Fibroblast of the aortic adventitia (primary cell): Measurements from ENCODE around the gene LCE1A. TPM values are rescaled to one million over a fixed set of nuclear protein-coding genes. Genes with fewer than 3 reads are reported as not detected.

Source experiments
- DNase-seq: peaks from one replicate; pipeline ENCODE4 v3.0.0-alpha.2; 2010; ENCODE audit warnings: low read depth
- H3K4me3 ChIP-seq: 2 replicates; pipeline ENCODE4 v1.5.1; 2011; ENCODE audit warnings: low read depth, mild to moderate bottlenecking, control low read depth, low read length, moderate library complexity
- total RNA-seq: library from RNA; depleted of rRNA; stranded (reverse); fragments of >200 nt; gene quantifications from 2 replicates; pipeline ENCODE4 v1.2.3, GENCODE V29; 2012; ENCODE audit warnings: low replicate concordance
- TF ChIP-seq, protein P1 (sequence below): IDR thresholded peaks from 2 replicates; pipeline ENCODE4 v1.5.1; 2011; ENCODE audit warnings: mild to moderate bottlenecking, low read length, control low read depth, inconsistent platforms; ENCODE audit not compliant: insufficient read depth

LCE1A gene
- total RNA-seq, 1 donor = not detected

DNA sequence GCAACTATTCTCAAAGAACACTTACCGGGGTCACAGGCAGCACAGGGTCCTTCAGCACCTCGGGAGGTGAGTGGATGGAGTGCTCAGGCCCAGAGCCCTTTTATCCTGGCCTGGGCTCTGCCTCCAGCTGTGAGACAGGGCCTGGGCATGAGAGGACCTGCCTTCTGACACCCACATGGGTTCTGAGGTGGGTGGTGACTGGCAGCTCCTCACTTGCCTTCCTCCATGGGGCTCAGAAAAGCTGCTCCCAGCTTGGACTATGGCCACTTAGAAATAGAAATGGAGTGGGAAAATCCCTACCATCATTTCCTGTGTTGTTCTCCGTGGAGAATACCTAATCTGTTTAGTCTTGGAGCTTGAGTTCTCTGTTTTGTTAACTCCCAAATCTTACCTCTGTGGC is 20.7 kb upstream of the LCE1A start, which contains the start of gene LCE1C:
Gene LCE1C, minus strand, starts transcription at position 76 of the 400 bp plus-strand sequence. CDS start 1,173 bp downstream, outside the sequence.
- TF ChIP-seq, protein P1, sequence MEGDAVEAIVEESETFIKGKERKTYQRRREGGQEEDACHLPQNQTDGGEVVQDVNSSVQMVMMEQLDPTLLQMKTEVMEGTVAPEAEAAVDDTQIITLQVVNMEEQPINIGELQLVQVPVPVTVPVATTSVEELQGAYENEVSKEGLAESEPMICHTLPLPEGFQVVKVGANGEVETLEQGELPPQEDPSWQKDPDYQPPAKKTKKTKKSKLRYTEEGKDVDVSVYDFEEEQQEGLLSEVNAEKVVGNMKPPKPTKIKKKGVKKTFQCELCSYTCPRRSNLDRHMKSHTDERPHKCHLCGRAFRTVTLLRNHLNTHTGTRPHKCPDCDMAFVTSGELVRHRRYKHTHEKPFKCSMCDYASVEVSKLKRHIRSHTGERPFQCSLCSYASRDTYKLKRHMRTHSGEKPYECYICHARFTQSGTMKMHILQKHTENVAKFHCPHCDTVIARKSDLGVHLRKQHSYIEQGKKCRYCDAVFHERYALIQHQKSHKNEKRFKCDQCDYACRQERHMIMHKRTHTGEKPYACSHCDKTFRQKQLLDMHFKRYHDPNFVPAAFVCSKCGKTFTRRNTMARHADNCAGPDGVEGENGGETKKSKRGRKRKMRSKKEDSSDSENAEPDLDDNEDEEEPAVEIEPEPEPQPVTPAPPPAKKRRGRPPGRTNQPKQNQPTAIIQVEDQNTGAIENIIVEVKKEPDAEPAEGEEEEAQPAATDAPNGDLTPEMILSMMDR = no peak
- DNase-seq = no peak
- H3K4me3 ChIP-seq = no peak within 1 kb of the TSS

- TF ChIP-seq, protein P1 = no peak
- DNase-seq = no peak
- no peak overlapping the region for H3K4me3 ChIP-seq
Observed at GRCh38 chr1:152811050-152811449, 16.2 kb upstream of the LCE1A start.

GRCh38 chr1:152811671-152812070 is 15.6 kb upstream of the LCE1A start, which contains the start of gene LCE1B:
TSS of gene LCE1B (plus strand) at chr1:152811971. CDS start at chr1:152812447, 476 bp downstream.
- H3K4me3 ChIP-seq = no peak within 1 kb of the TSS
- no peak for DNase-seq
- TF ChIP-seq, protein P1 = no peak

DNA sequence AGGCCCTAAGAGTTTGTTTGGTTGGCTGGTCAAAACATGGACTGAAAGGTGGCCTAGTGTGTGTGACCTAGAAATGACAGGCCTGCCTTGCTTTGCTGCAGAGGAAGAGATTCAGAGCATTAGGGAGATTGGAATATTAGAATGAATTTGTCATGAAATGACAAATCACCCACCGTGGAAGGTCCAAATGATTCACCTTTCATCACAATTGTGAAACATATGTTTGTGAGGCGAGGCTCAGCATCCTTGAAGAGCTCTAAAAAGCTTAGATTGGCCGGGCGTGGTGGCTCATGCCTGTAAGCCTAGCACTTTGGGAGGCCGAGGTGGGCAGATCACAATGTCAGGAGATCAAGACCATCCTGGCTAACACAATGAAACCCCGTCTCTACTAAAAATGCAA is 10.0 kb upstream of the LCE1A start:
- DNase-seq = no peak
- H3K4me3 ChIP-seq = no peak overlapping the region
- TF ChIP-seq, protein P1 = no peak

GRCh38 chr1:152823294-152823693 is 4.0 kb upstream of the LCE1A start:
- TF ChIP-seq, protein P1 = no peak
- no peak for DNase-seq
- no peak overlapping the region for H3K4me3 ChIP-seq

DNA sequence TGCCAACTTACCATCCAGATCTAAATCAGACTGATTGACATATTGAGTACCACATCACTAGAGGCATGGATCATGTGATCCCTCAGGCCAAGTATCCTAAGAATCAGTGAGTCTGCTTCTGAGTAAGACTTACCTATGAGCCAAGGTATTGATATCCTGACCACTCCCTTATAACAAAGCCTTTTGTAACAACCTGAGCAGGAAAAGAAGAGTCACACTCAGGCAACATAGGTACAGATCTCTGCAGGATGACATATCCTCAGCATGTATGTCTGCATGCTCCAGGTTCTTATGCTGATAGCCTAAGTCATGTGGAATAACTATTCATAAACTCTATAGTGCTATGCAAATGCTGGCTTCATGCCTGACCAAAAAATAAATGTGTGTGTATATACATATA is 2.3 kb upstream of the LCE1A start:
- TF ChIP-seq, protein P1 = no peak
- DNase-seq = no peak
- H3K4me3 ChIP-seq = no peak overlapping the region

- H3K4me3 ChIP-seq = no peak overlapping the region
- TF ChIP-seq, protein P1 = no peak
- DNase-seq = no peak
Observed at GRCh38 chr1:152836870-152837269, 9.6 kb downstream of the LCE1A start.
